ENCODE data around the gene RUFY3.

DNA sequence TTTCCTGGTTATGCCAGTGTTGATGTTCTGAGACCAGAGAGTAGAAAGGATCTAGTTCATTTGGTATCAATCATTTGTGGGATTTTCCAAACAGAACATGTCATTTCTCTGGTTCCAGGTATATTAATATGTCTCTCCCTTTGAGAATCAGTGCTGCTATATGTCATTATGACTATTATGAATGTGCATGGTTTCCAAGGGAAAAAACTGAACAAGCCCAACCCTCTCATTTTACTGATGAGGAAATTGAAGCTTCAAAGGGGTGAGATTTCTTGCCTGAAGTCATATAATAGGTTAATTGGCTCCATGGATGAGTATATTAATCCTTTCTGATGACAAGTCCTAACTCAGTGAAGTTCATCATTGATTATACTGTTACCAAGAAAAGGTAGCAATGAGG lies 31.9 kb downstream of the RUFY3 start:
- TF ChIP-seq, protein P1, sequence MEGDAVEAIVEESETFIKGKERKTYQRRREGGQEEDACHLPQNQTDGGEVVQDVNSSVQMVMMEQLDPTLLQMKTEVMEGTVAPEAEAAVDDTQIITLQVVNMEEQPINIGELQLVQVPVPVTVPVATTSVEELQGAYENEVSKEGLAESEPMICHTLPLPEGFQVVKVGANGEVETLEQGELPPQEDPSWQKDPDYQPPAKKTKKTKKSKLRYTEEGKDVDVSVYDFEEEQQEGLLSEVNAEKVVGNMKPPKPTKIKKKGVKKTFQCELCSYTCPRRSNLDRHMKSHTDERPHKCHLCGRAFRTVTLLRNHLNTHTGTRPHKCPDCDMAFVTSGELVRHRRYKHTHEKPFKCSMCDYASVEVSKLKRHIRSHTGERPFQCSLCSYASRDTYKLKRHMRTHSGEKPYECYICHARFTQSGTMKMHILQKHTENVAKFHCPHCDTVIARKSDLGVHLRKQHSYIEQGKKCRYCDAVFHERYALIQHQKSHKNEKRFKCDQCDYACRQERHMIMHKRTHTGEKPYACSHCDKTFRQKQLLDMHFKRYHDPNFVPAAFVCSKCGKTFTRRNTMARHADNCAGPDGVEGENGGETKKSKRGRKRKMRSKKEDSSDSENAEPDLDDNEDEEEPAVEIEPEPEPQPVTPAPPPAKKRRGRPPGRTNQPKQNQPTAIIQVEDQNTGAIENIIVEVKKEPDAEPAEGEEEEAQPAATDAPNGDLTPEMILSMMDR (IDR thresholded peaks at IDR 0.05; ENCODE audit: low read depth, low read length, missing input control): no peak
- no peak for TF ChIP-seq EGR1 (IDR thresholded peaks at IDR 0.05; ENCODE audit: low read depth in 2 of 2)
- no peak for TF ChIP-seq REST (IDR thresholded peaks at IDR 0.05)
- TF ChIP-seq ATF3 (IDR thresholded peaks at IDR 0.05): no peak
- TF ChIP-seq JUND (IDR thresholded peaks at IDR 0.05): no peak
- TF ChIP-seq, protein P2, sequence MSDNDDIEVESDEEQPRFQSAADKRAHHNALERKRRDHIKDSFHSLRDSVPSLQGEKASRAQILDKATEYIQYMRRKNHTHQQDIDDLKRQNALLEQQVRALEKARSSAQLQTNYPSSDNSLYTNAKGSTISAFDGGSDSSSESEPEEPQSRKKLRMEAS (IDR thresholded peaks at IDR 0.05): no peak
- no peak for TF ChIP-seq GABPA (IDR thresholded peaks at IDR 0.05 in 1 of 2, conservative IDR thresholded peaks at IDR 0.05 in 1 of 2)
- no peak for TF ChIP-seq RXRA (IDR thresholded peaks at IDR 0.05)
- TF ChIP-seq TAF1 (conservative IDR thresholded peaks at IDR 0.05): no peak
- TF ChIP-seq RAD21 (IDR thresholded peaks at IDR 0.05): no peak
- TF ChIP-seq, protein P3, sequence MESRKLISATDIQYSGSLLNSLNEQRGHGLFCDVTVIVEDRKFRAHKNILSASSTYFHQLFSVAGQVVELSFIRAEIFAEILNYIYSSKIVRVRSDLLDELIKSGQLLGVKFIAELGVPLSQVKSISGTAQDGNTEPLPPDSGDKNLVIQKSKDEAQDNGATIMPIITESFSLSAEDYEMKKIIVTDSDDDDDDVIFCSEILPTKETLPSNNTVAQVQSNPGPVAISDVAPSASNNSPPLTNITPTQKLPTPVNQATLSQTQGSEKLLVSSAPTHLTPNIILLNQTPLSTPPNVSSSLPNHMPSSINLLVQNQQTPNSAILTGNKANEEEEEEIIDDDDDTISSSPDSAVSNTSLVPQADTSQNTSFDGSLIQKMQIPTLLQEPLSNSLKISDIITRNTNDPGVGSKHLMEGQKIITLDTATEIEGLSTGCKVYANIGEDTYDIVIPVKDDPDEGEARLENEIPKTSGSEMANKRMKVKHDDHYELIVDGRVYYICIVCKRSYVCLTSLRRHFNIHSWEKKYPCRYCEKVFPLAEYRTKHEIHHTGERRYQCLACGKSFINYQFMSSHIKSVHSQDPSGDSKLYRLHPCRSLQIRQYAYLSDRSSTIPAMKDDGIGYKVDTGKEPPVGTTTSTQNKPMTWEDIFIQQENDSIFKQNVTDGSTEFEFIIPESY (IDR thresholded peaks at IDR 0.05): no peak
